SHP77 treated with DMSO at 0.1 percent for 48 hours (cell line): ENCODE results near the gene FOXN3.
"Not testable (repeated sequence)": the region's sequence is repeated elsewhere in the genome, so short reads cannot be mapped to it uniquely, and the experiment has no call there.

Experiments used
- DNase-seq: peaks from one replicate; lab custom pipeline; 2025; lab: John Stamatoyannopoulos, UW

FOXN3 gene

GRCh38 chr14:89303456-89304435 is 113.3 kb downstream of the FOXN3 start:
- peak; percentile 97 for DNase-seq

DNA sequence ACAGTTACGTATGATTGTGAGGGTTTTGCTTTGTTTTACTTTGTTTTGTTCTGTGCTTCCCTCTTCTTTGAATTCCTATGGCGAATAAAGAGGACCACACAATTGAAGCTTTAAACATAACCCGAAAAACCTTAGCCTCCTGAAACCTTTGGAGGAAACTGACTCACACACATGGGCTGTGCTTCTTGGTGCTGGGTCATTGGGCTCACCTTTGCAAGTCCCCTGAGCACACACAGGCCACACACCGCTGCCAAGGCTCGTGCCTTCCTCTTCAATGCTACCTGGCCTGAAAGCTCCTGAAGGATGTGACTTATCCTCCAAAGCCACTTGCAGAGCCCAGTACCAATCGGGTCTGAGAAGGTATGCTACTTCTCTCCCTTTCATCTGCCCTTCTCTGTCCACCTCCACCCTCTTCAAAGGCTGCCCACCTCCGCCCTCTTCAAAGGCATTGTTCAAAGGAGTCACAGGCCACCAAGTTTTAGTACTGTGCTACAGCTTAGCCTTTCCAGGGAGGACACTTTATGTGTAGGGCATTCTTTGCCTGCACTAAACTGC is 114.6 kb downstream of the FOXN3 start:
- DNase-seq, result no peak

DNA sequence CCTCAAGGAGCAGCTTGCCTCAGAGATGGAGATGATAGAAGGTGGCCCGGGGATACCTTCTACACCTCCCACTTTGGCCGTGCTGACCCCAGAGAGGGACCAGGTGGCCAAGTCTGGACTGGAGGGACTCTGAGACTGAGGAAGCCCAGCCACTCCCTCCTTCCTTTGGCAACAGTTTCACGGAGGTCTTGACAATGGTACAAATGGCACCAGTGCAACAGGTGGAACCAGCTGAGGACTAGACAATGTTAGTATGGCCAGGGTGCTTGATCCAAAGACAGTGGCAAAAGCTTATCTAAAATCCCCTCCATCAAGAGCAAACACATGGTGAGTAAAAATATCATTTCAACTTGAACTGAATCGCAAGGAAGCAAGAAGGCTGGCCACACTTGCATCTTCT is 117.4 kb downstream of the FOXN3 start:
- DNase-seq, result no peak

- no peak for DNase-seq
Observed at GRCh38 chr14:89298056-89298834, 118.8 kb downstream of the FOXN3 start.

DNA sequence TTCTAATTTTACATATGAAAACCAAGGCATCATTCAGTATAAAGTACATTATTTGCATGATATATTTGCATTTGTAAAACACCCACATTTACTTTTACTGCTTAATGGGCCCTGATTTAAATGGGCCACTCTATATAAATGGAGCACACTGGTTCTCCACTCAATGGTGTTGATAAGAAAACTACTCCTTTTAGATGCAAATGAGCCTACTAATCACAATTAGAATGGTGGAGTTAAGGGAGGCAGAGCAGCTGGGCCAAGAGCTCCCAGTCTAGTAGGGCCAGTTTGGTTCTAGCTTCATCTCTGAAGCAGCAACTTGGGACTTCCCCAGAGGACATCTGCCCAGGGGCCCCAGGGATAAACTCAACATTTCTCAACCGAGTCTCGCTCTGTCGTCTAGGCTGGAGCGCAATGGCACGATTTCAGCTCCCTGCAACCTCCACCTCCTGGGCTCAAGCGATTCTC is 120.7 kb downstream of the FOXN3 start:
- DNase-seq, result no peak

DNA sequence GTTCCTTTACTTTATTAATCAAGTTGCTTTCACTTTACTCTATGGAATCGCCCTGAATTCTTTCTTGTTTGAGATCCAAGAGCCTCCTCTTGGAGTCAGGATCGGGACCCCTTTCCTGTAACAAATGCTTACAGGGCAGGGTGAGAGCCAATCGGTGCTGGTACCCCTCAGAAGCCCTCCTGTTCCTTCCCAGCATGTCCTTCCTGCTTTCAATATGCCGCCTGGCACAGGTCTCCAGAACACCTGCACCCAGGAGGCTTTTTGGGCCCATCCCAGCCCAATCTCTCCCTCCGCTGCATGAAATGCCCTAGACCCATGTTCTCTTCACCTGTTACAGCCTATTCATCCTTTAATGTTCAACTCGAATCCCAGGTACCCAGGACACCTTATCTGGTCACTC is 122.2 kb downstream of the FOXN3 start:
- no peak for DNase-seq

- DNase-seq, result not testable (repeated sequence)
Observed at GRCh38 chr14:89294469-89294868, 122.6 kb downstream of the FOXN3 start.

DNA sequence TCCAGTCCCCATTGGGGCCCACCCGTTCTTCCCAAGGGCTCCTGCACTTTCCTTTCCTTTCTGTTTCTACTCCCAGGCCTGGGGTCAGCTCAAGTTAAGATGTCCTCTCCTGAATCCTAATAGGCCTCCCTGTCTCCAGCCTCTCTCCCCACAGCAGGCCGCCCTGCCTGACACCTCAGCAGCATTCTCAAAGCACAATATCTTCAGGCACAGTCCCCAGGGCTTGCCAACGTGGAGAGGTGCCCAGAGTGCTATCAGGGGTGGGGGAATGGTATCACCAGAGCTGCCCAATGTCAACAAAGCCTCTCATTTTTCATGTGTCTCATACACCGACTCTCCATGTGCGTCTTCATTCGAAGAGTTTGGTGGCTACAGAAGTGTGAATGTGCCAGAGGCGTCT is 123.0 kb downstream of the FOXN3 start:
- DNase-seq, result no peak

- DNase-seq, result no peak
Observed at GRCh38 chr14:89293314-89293916, 123.6 kb downstream of the FOXN3 start.

GRCh38 chr14:89292579-89293313 is 124.3 kb downstream of the FOXN3 start:
- DNase-seq, result no peak

DNA sequence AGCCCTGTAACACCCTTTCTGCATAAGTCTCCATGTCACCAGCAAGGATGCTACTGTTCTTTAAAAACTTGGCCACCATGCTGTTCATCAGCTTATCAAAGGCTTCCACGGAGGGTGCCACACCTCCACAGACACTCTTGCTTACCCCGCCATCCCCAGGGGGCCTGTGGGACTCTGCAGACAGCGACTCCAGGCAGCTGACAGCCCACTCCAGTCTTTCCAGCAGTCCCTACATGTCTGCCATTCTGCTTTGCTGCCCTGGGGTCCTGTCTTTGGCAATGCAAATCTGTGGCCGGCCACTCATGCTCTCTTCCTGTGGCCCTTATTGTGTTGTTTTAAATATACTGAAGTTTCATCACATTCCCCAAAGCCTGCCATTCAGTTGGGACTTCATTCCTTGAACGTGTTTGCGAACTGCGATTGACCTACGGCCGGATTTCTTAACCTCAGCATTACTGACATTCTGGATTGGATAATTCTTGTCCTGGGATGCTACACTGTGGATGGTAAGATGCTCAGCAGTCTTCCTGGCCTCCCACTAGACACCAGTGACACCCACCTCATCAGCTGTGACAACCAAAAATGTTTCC is 125.6 kb downstream of the FOXN3 start:
- no peak for DNase-seq

DNA sequence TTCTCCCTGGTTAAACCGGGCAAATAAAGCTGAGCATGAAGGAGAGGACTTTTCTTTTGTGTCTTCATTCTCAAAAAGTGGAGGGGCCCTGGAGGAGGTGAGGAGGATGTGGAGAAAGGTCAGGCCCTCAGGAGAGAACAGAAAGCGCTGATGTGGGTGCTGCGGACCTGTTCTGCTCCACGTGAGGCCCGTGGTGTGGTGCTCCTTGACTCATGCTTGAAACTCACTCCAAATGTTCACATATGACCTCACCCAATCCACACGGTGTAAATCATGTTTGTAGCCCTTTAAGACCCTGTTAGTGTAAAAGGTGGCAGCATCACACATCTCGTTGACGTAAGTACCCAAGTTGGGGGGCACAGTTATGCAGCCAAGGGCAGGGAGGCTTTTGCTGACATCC is 126.2 kb downstream of the FOXN3 start:
- no peak for DNase-seq

- DNase-seq, result no peak
Observed at GRCh38 chr14:89289477-89289876, 127.6 kb downstream of the FOXN3 start.

DNA sequence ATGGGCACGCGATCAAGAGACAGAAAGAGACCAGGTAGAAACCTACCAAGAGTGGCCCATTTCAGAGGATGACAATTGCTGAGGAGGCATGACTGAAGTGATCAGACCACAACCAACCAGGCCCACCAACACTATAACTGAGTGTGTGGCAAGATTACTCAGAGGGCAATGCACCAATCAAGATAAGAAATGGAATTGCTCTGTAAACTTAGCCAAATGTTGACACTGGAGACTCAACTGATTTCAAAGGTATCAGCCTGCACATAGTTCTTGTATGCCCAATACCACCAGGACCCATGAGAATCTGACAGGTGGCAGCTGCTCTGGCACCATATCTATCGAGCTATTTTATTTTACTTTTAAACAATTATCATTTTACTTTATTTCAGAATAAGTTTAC is 128.9 kb downstream of the FOXN3 start:
- no peak for DNase-seq

- DNase-seq, result no peak
Observed at GRCh38 chr14:89284333-89285058, 132.5 kb downstream of the FOXN3 start.

DNA sequence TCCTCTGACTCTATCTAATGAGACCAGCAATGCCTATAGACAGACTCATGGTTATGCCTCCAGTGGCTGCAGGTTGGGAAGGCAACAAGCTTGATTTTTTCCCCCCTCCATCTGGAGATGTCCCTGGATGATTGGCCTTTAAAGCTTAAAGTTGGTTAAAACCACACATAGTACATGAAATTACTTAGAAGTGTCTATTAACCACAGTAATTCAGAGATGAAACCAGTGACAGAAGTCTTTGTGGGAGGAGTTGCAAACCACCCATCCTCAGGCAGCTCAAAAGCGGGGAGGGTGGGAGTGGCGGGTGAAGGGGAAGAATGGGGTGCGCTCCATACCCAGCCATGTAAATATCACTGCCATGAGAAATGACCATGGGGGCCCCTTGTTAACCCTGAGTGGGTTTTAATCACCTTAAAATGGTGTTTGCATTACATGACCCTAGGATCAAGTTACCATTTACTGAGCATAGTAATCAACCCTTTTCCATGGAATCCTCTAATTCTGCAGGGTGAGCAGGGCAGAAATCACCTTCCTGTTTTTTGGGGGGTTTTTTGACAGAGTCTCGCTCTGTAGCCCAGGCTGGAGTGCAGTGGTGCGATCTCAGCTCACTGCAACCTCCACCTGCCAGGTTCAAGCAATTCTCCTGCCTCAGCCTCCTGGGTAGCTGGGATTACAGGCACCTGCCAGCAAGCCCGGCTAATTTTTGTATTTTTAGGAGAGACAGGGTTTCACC is 133.5 kb downstream of the FOXN3 start:
- DNase-seq, result no peak

GRCh38 chr14:89282191-89282590 is 134.8 kb downstream of the FOXN3 start:
- DNase-seq, result no peak

DNA sequence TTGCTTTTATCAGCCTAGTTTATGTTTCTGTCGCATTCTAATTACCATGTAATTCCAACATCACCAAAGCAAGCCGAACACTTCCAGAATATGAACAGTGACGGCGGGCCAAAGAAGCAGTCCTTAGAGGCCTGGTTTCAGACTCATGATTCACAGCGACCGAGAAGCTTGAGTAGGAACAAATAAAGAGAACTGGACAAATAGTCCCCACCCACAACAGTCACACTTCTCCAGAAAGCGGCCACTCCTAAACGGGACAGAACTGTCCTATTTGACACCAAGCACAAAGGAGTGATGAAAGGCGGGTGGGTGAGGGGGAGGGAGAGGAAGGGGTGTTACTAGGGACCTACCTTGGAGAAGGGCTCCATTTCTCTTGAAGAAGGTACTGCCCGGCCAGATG is 136.4 kb downstream of the FOXN3 start:
- no peak for DNase-seq

GRCh38 chr14:89279649-89280232 is 137.3 kb downstream of the FOXN3 start:
- no peak for DNase-seq
